PC-9 (cell line): ENCODE data around the gene ELOVL7. TPM values are rescaled to one million over a fixed set of nuclear protein-coding genes. Genes with fewer than 3 reads are reported as not detected.

ENCODE experiments used
- BruUV-seq: library from RNA; stranded (reverse); fragments of 400-500 nt; replicated peaks from 2 replicates; lab custom pipeline; 2021; lab: Mats Ljungman, UMichigan
- CTCF ChIA-PET: fragments of 300-600 bp; sonication (Branson Sonifier 250); formaldehyde crosslinking; loops from one replicate; lab custom pipeline; 2022; ENCODE audit warnings: antibody characterized with exemption; lab: Charles Lee
- POLR2A ChIA-PET: fragments of 300-600 bp; sonication (Branson Sonifier 250); formaldehyde crosslinking; loops from one replicate; lab custom pipeline; 2022; ENCODE audit warnings: antibody characterized with exemption; ENCODE audit not compliant: unreplicated experiment; lab: Charles Lee
- DNase-seq, 2 experiments: peaks; one replicate each; pipeline versions ENCODE4 v3.0.0 to v3.0.0-alpha.2; 2015 to 2022; ENCODE audit warnings: mixed read lengths in 1 of 2
- H2AFZ ChIP-seq: fragments of 200-600 bp; sonication (generic); 2 replicates; pipeline ENCODE4 v1.8.1; 2017; ENCODE audit warnings: antibody characterized with exemption
- H3F3A ChIP-seq: fragments of 200-600 bp; sonication (generic); 2 replicates; pipeline ENCODE4 v1.8.1; 2017; ENCODE audit warnings: antibody characterized with exemption, mild to moderate bottlenecking, low read depth; ENCODE audit not compliant: insufficient read depth
- H3K27ac ChIP-seq: fragments of 200-600 bp; sonication (generic); 2 replicates; pipeline ENCODE4 v1.6.1; 2016; ENCODE audit warnings: mixed run types
- H3K27me3 ChIP-seq: fragments of 200-600 bp; sonication (generic); 2 replicates; pipeline ENCODE4 v1.6.1; 2016; ENCODE audit warnings: low read depth, mixed run types; ENCODE audit not compliant: insufficient read depth
- H3K36me3 ChIP-seq: fragments of 200-600 bp; sonication (generic); 2 replicates; pipeline ENCODE4 v1.6.1; 2016; ENCODE audit warnings: low read depth, mixed run types
- H3K4me1 ChIP-seq: fragments of 200-600 bp; sonication (generic); replicated peaks from 2 replicates; pipeline ENCODE4 v1.6.1; 2016; ENCODE audit warnings: mixed run types; ENCODE audit not compliant: insufficient read depth
- H3K4me2 ChIP-seq: fragments of 200-600 bp; sonication (generic); 2 replicates; pipeline ENCODE4 v1.6.1; 2017; ENCODE audit warnings: mixed run types
- H3K4me3 ChIP-seq: fragments of 200-600 bp; sonication (generic); 2 replicates; pipeline ENCODE4 v1.6.1; 2016; ENCODE audit warnings: mixed run types
- H3K79me2 ChIP-seq: fragments of 200-600 bp; sonication (generic); 2 replicates; pipeline ENCODE4 v1.6.1; 2017; ENCODE audit warnings: low read depth, mixed run types
- H3K9me2 ChIP-seq: fragments of 200-600 bp; sonication (generic); 2 replicates; pipeline ENCODE4 v1.8.1; 2017; ENCODE audit warnings: mild to moderate bottlenecking; ENCODE audit not compliant: insufficient read depth
- H3K9me3 ChIP-seq: fragments of 200-600 bp; sonication (generic); 2 replicates; pipeline ENCODE4 v1.8.1; 2016; ENCODE audit warnings: low read depth; ENCODE audit not compliant: insufficient read depth
- H4K20me1 ChIP-seq: fragments of 200-600 bp; sonication (generic); 2 replicates; pipeline ENCODE4 v1.8.1; 2017; ENCODE audit not compliant: insufficient read depth
- EZH2 ChIP-seq: fragments of 200-600 bp; sonication (generic); IDR thresholded peaks from 2 replicates; pipeline ENCODE4 v1.8.0; 2017; ENCODE audit warnings: antibody characterized with exemption, low read depth
- intact Hi-C: fragments of 100-400 bp; cut with micrococcal nuclease; formaldehyde crosslinking; loops from one replicate; pipeline ENCODE4 v1.10.0; 2022; ENCODE audit not compliant: unreplicated experiment
- total RNA-seq: library from RNA; stranded (reverse); gene quantifications from 2 replicates; pipeline ENCODE4 v1.2.3, GENCODE V29; 2021
- TF ChIP-seq, protein P1 (sequence below): fragments of 200-600 bp; sonication (generic); conservative IDR thresholded peaks from 2 replicates; pipeline ENCODE4 v1.6.1; 2017; ENCODE audit warnings: mixed run types, antibody characterized with exemption, mild to moderate bottlenecking, moderate library complexity

Gene ELOVL7
- total RNA-seq, 1 experiment from 2014 or later, result 24.3 TPM

DNA sequence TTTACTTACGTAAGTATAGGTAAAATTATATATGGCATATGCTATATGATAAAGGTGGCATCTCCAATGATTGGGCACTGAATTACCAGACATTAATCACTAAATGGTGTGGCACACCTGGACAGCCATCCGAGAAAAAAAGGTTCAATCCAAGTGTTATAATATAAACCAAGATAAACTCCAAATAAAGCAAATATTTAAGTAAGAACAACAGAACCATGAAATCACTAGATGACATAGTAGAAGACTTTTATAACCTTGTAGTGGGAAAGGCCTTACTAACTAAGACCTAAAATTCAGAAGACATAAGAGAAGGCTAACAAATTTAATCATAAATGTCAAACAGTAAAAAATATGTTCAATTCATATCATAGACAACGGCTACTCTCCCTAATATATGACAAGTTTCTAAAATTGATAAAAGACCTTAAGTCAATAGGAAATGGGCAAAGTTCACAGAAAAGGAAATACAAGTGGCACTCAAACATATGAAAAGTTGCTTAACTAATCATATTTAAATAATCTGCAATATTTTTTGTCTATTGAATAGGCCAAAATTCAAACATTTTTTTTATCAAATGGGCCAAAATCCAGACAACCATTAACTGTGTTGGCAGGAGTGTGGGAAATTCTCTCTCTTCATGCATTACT is 55.1 kb downstream of the ELOVL7 start:
- Histone ChIP-seq H3F3A (no peaks in the 10 kb centered on the region), H3K27ac (no peak overlapping the region), H3K27me3 (no peaks in the 10 kb centered on the region), H3K9me3 (no peaks in the 10 kb centered on the region), H3K79me2 (no peaks in the 10 kb centered on the region), H3K4me1 (no peaks in the 10 kb centered on the region), H3K36me3 (no peaks in the 10 kb centered on the region), H3K4me2 (no peak overlapping the region), H4K20me1 (no peaks in the 10 kb centered on the region), H3K4me3 (no peak overlapping the region), H3K9me2 (0 out of 2 replicates have a peak, but pooled peaks cover 5% of the 10 kb centered on the region), H2AFZ (no peak overlapping the region)
- ChIA-PET POLR2A (no interaction called here), CTCF (no interaction called here)
- BruUV-seq, result no TSS peak
- TF ChIP-seq, protein P1, sequence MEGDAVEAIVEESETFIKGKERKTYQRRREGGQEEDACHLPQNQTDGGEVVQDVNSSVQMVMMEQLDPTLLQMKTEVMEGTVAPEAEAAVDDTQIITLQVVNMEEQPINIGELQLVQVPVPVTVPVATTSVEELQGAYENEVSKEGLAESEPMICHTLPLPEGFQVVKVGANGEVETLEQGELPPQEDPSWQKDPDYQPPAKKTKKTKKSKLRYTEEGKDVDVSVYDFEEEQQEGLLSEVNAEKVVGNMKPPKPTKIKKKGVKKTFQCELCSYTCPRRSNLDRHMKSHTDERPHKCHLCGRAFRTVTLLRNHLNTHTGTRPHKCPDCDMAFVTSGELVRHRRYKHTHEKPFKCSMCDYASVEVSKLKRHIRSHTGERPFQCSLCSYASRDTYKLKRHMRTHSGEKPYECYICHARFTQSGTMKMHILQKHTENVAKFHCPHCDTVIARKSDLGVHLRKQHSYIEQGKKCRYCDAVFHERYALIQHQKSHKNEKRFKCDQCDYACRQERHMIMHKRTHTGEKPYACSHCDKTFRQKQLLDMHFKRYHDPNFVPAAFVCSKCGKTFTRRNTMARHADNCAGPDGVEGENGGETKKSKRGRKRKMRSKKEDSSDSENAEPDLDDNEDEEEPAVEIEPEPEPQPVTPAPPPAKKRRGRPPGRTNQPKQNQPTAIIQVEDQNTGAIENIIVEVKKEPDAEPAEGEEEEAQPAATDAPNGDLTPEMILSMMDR, result no peak
- TF ChIP-seq EZH2, result no peak
- intact Hi-C loops, result no loop called here
- DNase-seq, result no peak

DNA sequence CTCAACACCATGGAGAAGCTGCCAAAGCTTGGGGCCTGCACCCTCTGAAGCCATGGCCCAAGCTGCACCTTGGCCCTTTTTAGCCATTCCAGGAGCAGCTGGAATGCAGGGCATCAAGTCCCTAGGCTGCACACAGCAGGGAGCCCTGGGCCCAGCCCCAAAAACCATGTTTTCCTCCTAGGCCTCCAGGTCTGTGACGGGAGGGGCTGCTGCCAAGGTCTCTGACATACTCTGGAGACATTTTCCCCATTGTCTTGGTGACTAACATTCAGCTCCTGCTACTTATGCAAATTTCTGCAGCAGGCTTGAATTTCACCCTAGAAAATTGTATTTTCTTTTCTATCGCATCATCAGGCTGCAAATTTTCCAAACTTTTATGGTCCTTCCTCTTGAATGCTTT is 64.6 kb downstream of the ELOVL7 start:
- Histone ChIP-seq H3K9me3 (no peaks in the 10 kb centered on the region), H3K36me3 (no peaks in the 10 kb centered on the region), H3K9me2 (0 out of 2 replicates have a peak, but pooled peaks cover 3% of the 10 kb centered on the region), H2AFZ (no peak overlapping the region), H3K4me2 (peak overlapping the region; percentile 3; the same call in 1 of the 2 replicates), H3K27ac (peak overlapping the region; percentile 39; the same call in 1 of the 2 replicates), H3K27me3 (no peaks in the 10 kb centered on the region), H3F3A (peaks cover 7% of the 10 kb centered on the region; the same call in 1 of the 2 replicates), H3K79me2 (no peaks in the 10 kb centered on the region), H3K4me1 (0 out of 2 replicates have a peak, but pooled peaks cover 10% of the 10 kb centered on the region), H3K4me3 (no peak overlapping the region), H4K20me1 (no peaks in the 10 kb centered on the region)
- ChIA-PET CTCF (no interaction called here), POLR2A (no interaction called here)
- DNase-seq, result peak; percentile 58 to 68
- intact Hi-C loops, result no loop called here
- TF ChIP-seq, protein P1, result no peak
- TF ChIP-seq EZH2, result no peak
- no TSS peak for BruUV-seq

DNA sequence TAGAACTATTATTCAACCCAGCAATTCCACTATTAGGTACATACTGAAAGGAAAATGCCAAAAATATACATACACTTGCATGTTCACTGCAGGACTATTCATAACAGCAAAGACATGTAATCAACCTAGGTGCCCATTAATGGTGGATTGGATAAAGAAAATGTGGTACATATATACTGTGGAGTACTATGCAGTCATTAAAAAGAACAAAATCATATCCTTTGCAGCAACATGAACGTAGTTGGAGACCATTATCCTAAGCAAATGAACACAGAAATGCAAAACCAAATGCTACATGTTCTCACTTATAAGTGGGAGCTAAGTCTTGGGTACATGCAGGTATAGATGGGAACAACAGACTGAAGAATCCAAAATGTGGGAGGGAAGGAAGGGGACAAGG is 67.7 kb downstream of the ELOVL7 start:
- no peak for DNase-seq
- no peak overlapping the region for H3K4me3 ChIP-seq
- ChIA-PET CTCF (no interaction called here), POLR2A (no interaction called here)
- no peak overlapping the region for H2AFZ ChIP-seq
- no peaks in the 10 kb centered on the region for H3K9me3 ChIP-seq
- no peaks in the 10 kb centered on the region for H4K20me1 ChIP-seq
- no peak overlapping the region for H3K27ac ChIP-seq
- TF ChIP-seq, protein P1, result no peak
- TF ChIP-seq EZH2, result no peak
- no peaks in the 10 kb centered on the region for H3K36me3 ChIP-seq
- BruUV-seq, result no TSS peak
- no peaks in the 10 kb centered on the region for H3K79me2 ChIP-seq
- no peak overlapping the region for H3K4me2 ChIP-seq
- no peaks in the 10 kb centered on the region for H3K9me2 ChIP-seq
- no peaks in the 10 kb centered on the region for H3K27me3 ChIP-seq
- 0 out of 2 replicates have a peak, but pooled peaks cover 10% of the 10 kb centered on the region for H3K4me1 ChIP-seq
- intact Hi-C loops, result no loop called here
- H3F3A ChIP-seq, result peaks cover 7% of the 10 kb centered on the region; the same call in 1 of the 2 replicates
